ENCODE measurements around the gene SHQ1. TPM values are rescaled to one million over a fixed set of nuclear protein-coding genes. Genes with fewer than 3 reads are reported as not detected.
A peak's percentile ranks its signal among the peaks of the same experiment; 100 is the strongest.

SHQ1 gene
- total and polyA plus RNA-seq, 2 donors (not counting 3 experiments of a cell fraction or from before 2014, with no cell fraction given), result 7.3 to 20.6 TPM

- FAIRE-seq, result no peak
- H2AFZ ChIP-seq (ENCODE audit: low read depth, low read length), result no peak overlapping the region
- intact Hi-C loops (cut with micrococcal nuclease) (no loop called here), dilution Hi-C loops (cut with MboI; ENCODE audit: extremely low pct_ligation_motif_present, low sequenced_read_pairs) (no loop called here)
- no peak overlapping the region for H3K9ac ChIP-seq (replicated peaks; ENCODE audit: extremely low read depth, insufficient read depth, low read length)
- H3K4me2 ChIP-seq (ENCODE audit: insufficient read depth, low read length), result no peak overlapping the region
- BruUV-seq (replicated peaks), result no TSS peak
- peaks cover 8% of the 10 kb centered on the region for H3K4me1 ChIP-seq (ENCODE audit: control insufficient read depth, extremely low read depth, insufficient read depth, low read length)
- no peak overlapping the region for H3K4me3 ChIP-seq (replicated peaks in 1 of 3; ENCODE audit: insufficient read depth in 1 of 3, low read depth in 1 of 3, low read length in 3 of 3)
- no peaks in the 10 kb centered on the region for H3K79me2 ChIP-seq (ENCODE audit: control insufficient read depth, insufficient read depth, low read length)
- DNase-seq (ENCODE audit: low read depth, low spot score), result peak; percentile 57
- CTCF ChIA-PET, result interaction anchor here (1.2 to 1.4 kb wide), 2 partner anchors 15 to 24 kb away, joined by 3 read pairs; no protein-coding TSS in a partner anchor
- H3K27me3 ChIP-seq (ENCODE audit: control insufficient read depth in 2 of 2, insufficient read depth in 2 of 2, low read length in 2 of 2), result no peaks in the 10 kb centered on the region
- POLR2A ChIA-PET, result no interaction called here
- no peaks in the 10 kb centered on the region for H3K9me3 ChIP-seq (replicated peaks; ENCODE audit: control insufficient read depth, insufficient read depth, low read length)
- H3K36me3 ChIP-seq (ENCODE audit: control insufficient read depth in 2 of 2, extremely low read depth in 1 of 2, insufficient read depth in 2 of 2, low read length in 2 of 2), result no peaks in the 10 kb centered on the region
- H3K9me1 ChIP-seq (replicated peaks; ENCODE audit: control insufficient read depth, extremely low read depth, insufficient read depth, low read length), result no peaks in the 10 kb centered on the region
- TF ChIP-seq MAX (IDR thresholded peaks at IDR 0.05; ENCODE audit: insufficient read depth, insufficient read length) (no peak), JUN (IDR thresholded peaks at IDR 0.05; ENCODE audit: borderline replicate concordance, insufficient read depth, insufficient read length, low read depth) (peak; percentile 43)
- no peaks in the 10 kb centered on the region for H4K20me1 ChIP-seq (replicated peaks; ENCODE audit: control insufficient read depth, extremely low read depth, insufficient read depth, low read length)
- no peak overlapping the region for H3K27ac ChIP-seq (ENCODE audit: insufficient read depth, low read depth, low read length)
These were observed 125.1 kb downstream of the SHQ1 start for GRCh38 chr3:72722930-72723726.

GRCh38 chr3:72721683-72722381, 126.4 kb downstream of the SHQ1 start:
- H3K9me3 ChIP-seq (replicated peaks; ENCODE audit: control insufficient read depth, insufficient read depth, low read length), result no peaks in the 10 kb centered on the region
- no peak overlapping the region for H3K4me2 ChIP-seq (ENCODE audit: insufficient read depth, low read length)
- no peaks in the 10 kb centered on the region for H3K27me3 ChIP-seq (ENCODE audit: control insufficient read depth in 2 of 2, insufficient read depth in 2 of 2, low read length in 2 of 2)
- ChIA-PET CTCF (no interaction called here), POLR2A (no interaction called here)
- H3K27ac ChIP-seq (ENCODE audit: insufficient read depth, low read depth, low read length), result no peak overlapping the region
- dilution Hi-C loops (cut with MboI; ENCODE audit: extremely low pct_ligation_motif_present, low sequenced_read_pairs) (no loop called here), intact Hi-C loops (cut with micrococcal nuclease) (no loop called here)
- no peak overlapping the region for H3K4me3 ChIP-seq (replicated peaks in 1 of 3; ENCODE audit: insufficient read depth in 1 of 3, low read depth in 1 of 3, low read length in 3 of 3)
- FAIRE-seq (no peak), DNase-seq (ENCODE audit: low read depth, low spot score) (no peak)
- BruUV-seq (replicated peaks), result no TSS peak
- H3K79me2 ChIP-seq (ENCODE audit: control insufficient read depth, insufficient read depth, low read length), result no peaks in the 10 kb centered on the region
- no peaks in the 10 kb centered on the region for H3K36me3 ChIP-seq (ENCODE audit: control insufficient read depth in 2 of 2, extremely low read depth in 1 of 2, insufficient read depth in 2 of 2, low read length in 2 of 2)
- H3K4me1 ChIP-seq (ENCODE audit: control insufficient read depth, extremely low read depth, insufficient read depth, low read length), result peaks cover under 1% of the 10 kb centered on the region
- TF ChIP-seq JUN (IDR thresholded peaks at IDR 0.05; ENCODE audit: borderline replicate concordance, insufficient read depth, insufficient read length, low read depth) (no peak), POLR2AphosphoS5 (IDR thresholded peaks at IDR 0.05; ENCODE audit: insufficient read depth, low read depth, low read length) (no peak), FOS (IDR thresholded peaks at IDR 0.05; ENCODE audit: borderline replicate concordance, insufficient read depth, low read length) (no peak), CTCF (IDR thresholded peaks at IDR 0.05; ENCODE audit: extremely low read depth in 1 of 2, insufficient read depth in 1 of 2, low read depth in 1 of 2, low read length in 2 of 2) (no peak)
- no peak overlapping the region for H3K9ac ChIP-seq (replicated peaks; ENCODE audit: extremely low read depth, insufficient read depth, low read length)
- H2AFZ ChIP-seq (ENCODE audit: low read depth, low read length), result no peak overlapping the region
- H4K20me1 ChIP-seq (replicated peaks; ENCODE audit: control insufficient read depth, extremely low read depth, insufficient read depth, low read length), result no peaks in the 10 kb centered on the region
- H3K9me1 ChIP-seq (replicated peaks; ENCODE audit: control insufficient read depth, extremely low read depth, insufficient read depth, low read length), result no peaks in the 10 kb centered on the region

Measured in endothelial cell of umbilical vein (primary cell).